Endothelial cell of umbilical vein (primary cell): ENCODE measurements around the gene TMEM186. TPM values are rescaled to one million over a fixed set of nuclear protein-coding genes. Genes with fewer than 3 reads are reported as not detected.

Experiments
- BruUV-seq: library from RNA; stranded (reverse); fragments of 400-500 nt; replicated peaks from 2 replicates; lab custom pipeline; 2021; lab: Mats Ljungman, UMichigan
- CTCF ChIA-PET: fragments of 300-600, 350-600 bp; sonication (Branson Sonifier 250); formaldehyde crosslinking; loops from one replicate; lab custom pipeline; 2021; ENCODE audit warnings: antibody characterized with exemption, inconsistent platforms; lab: Charles Lee
- POLR2A ChIA-PET: fragments of 300-600, 350-600 bp; sonication (Branson Sonifier 250); formaldehyde crosslinking; loops from one replicate; lab custom pipeline; 2021; ENCODE audit warnings: antibody characterized with exemption, inconsistent platforms; lab: Charles Lee
- DNase-seq: peaks from one replicate; pipeline ENCODE4 v3.0.0-alpha.2; 2011; ENCODE audit warnings: low read depth, low spot score
- FAIRE-seq: peaks from 2 replicates; lab custom pipeline; 2011; peaks lifted over from hg19 to GRCh38; lab: Jason Lieb, UNC
- H2AFZ ChIP-seq: 2 replicates; pipeline ENCODE4 v1.6.0; 2012; ENCODE audit warnings: low read depth, low read length, control low read depth, inconsistent platforms
- H3K27ac ChIP-seq: 2 replicates; pipeline ENCODE4 v1.5.1; 2011; ENCODE audit warnings: low read depth, mild to moderate bottlenecking, control low read depth, low read length, moderate library complexity; ENCODE audit not compliant: insufficient read depth
- H3K27me3 ChIP-seq, 2 experiments: 2 replicates each; pipeline versions ENCODE4 v1.6.0 to v1.6.1; 2011; ENCODE audit warnings: low read length in 2 of 2, mixed read lengths in 1 of 2; ENCODE audit not compliant: control insufficient read depth in 2 of 2, insufficient read depth in 2 of 2
- H3K36me3 ChIP-seq, 2 experiments: 2 replicates in 1 of 2; 3 replicates in 1 of 2; pipeline ENCODE4 v1.5.1; 2011; ENCODE audit warnings: low read length in 2 of 2, mild to moderate bottlenecking in 1 of 2, moderate library complexity in 1 of 2; ENCODE audit not compliant: control insufficient read depth in 2 of 2, insufficient read depth in 2 of 2; ENCODE audit errors: extremely low read depth in 1 of 2
- H3K4me1 ChIP-seq: 3 replicates; pipeline ENCODE4 v1.5.1; 2011; ENCODE audit warnings: mild to moderate bottlenecking, low read length; ENCODE audit not compliant: control insufficient read depth, insufficient read depth; ENCODE audit errors: extremely low read depth
- H3K4me2 ChIP-seq: 2 replicates; pipeline ENCODE4 v1.6.1; 2011; ENCODE audit warnings: low read length, control low read depth, mixed read lengths; ENCODE audit not compliant: insufficient read depth
- H3K4me3 ChIP-seq, 3 experiments: fragments of 200-600 bp in 1 of 3; sonication (generic), shearing (Covaris generic) in 1 of 3; replicated peaks in 1 of 3; 2 replicates each; pipeline ENCODE4 v1.5.1; 2011 to 2016; ENCODE audit warnings: control low read depth in 3 of 3, low read length in 3 of 3, mild to moderate bottlenecking in 2 of 3, inconsistent platforms in 1 of 3, low read depth in 1 of 3, moderate library complexity in 1 of 3; ENCODE audit not compliant: insufficient read depth in 1 of 3
- H3K79me2 ChIP-seq: 2 replicates; pipeline ENCODE4 v1.6.0; 2012; ENCODE audit warnings: low read length, inconsistent platforms; ENCODE audit not compliant: control insufficient read depth, insufficient read depth
- H3K9ac ChIP-seq: replicated peaks from 2 replicates; pipeline ENCODE3; 2011; ENCODE audit warnings: low read length, control low read depth; ENCODE audit not compliant: insufficient read depth; ENCODE audit errors: extremely low read depth
- H3K9me1 ChIP-seq: replicated peaks from 3 replicates; pipeline ENCODE4 v1.6.0; 2011; ENCODE audit warnings: mild to moderate bottlenecking, low read length; ENCODE audit not compliant: control insufficient read depth, insufficient read depth; ENCODE audit errors: extremely low read depth
- H3K9me3 ChIP-seq: replicated peaks from 2 replicates; pipeline ENCODE4 v1.5.1; 2012; ENCODE audit warnings: low read length, inconsistent platforms; ENCODE audit not compliant: control insufficient read depth, insufficient read depth
- H4K20me1 ChIP-seq: replicated peaks from 2 replicates; pipeline ENCODE3; 2011; ENCODE audit warnings: mild to moderate bottlenecking, low read length; ENCODE audit not compliant: control insufficient read depth, insufficient read depth; ENCODE audit errors: extremely low read depth
- CTCF ChIP-seq, 2 donors: IDR thresholded peaks; 1 replicate in 1 of 2; 2 replicates in 1 of 2; pipeline ENCODE4 v1.5.1; 2011; ENCODE audit warnings: low read length in 2 of 2, mild to moderate bottlenecking in 2 of 2, moderate library complexity in 2 of 2, control low read depth in 1 of 2, inconsistent platforms in 1 of 2, low read depth in 1 of 2; ENCODE audit not compliant: insufficient read depth in 1 of 2; ENCODE audit errors: extremely low read depth in 1 of 2
- EZH2 ChIP-seq: IDR thresholded peaks from 2 replicates; pipeline ENCODE4 v1.6.1; 2012; ENCODE audit warnings: borderline replicate concordance, low read depth, mild to moderate bottlenecking, moderate library complexity, low read length, inconsistent platforms; ENCODE audit not compliant: severe bottlenecking
- FOS ChIP-seq: IDR thresholded peaks from 2 replicates; pipeline ENCODE4 v1.6.1; 2011; ENCODE audit warnings: mild to moderate bottlenecking, low read length, moderate library complexity, borderline replicate concordance; ENCODE audit not compliant: insufficient read depth
- GATA2 ChIP-seq: IDR thresholded peaks from 2 replicates; pipeline ENCODE4 v1.7.0; 2011; ENCODE audit warnings: low read depth, mild to moderate bottlenecking, moderate library complexity, mixed read lengths, low read length; ENCODE audit not compliant: insufficient read length, insufficient read depth
- JUN ChIP-seq: IDR thresholded peaks from 2 replicates; pipeline ENCODE4 v1.6.1; 2011; ENCODE audit warnings: borderline replicate concordance, low read depth; ENCODE audit not compliant: insufficient read length, insufficient read depth
- MAX ChIP-seq: IDR thresholded peaks from 2 replicates; pipeline ENCODE4 v1.6.1; 2011; ENCODE audit not compliant: insufficient read depth, insufficient read length
- MYC ChIP-seq: IDR thresholded peaks from one replicate; pipeline ENCODE4 v1.6.1; 2011; ENCODE audit warnings: mild to moderate bottlenecking, low read depth, low read length
- POLR2A ChIP-seq: IDR thresholded peaks from 2 replicates; pipeline ENCODE4 v1.6.1; 2012; ENCODE audit warnings: low read depth, mild to moderate bottlenecking, control low read depth, low read length
- POLR2AphosphoS5 ChIP-seq: IDR thresholded peaks from 2 replicates; pipeline ENCODE4 v1.6.1; 2012; ENCODE audit warnings: low read depth, mild to moderate bottlenecking, control low read depth, low read length, moderate library complexity; ENCODE audit not compliant: insufficient read depth
- dilution Hi-C: fragments of 300-500 bp; cut with MboI; formaldehyde crosslinking; loops from one replicate; pipeline ENCODE4 v1.15.0; 2019; ENCODE audit warnings: low sequenced_read_pairs; ENCODE audit not compliant: extremely low pct_ligation_motif_present
- intact Hi-C: fragments of 100-400 bp; cut with micrococcal nuclease; formaldehyde crosslinking; loops from one replicate; pipeline ENCODE4 v1.10.0; 2022
- polyA plus RNA-seq, 4 experiments: library from polyadenylated mRNA; depleted of rRNA in 3 of 4; stranded (reverse) in 3 of 4; unstranded in 1 of 4; fragments of >200 nt; gene quantifications; 2 replicates each; pipeline versions ENCODE4 v1.2.1 to v1.2.3, GENCODE V29; 2011 to 2012; ENCODE audit warnings: missing spikeins in 1 of 4
- total RNA-seq: library from RNA; stranded (reverse); gene quantifications from 2 replicates; pipeline ENCODE4 v1.2.3, GENCODE V29; 2021

The TMEM186 gene
- total and polyA plus RNA-seq, 2 donors (not counting 3 experiments of a cell fraction or from before 2014, with no cell fraction given) = 8.0 to 9.6 TPM

GRCh38 chr16:8760021-8760420 lies 37.4 kb downstream of the TMEM186 start:
- no peak for FAIRE-seq
- H3K9me3 ChIP-seq = no peaks in the 10 kb centered on the region
- ChIA-PET CTCF (no interaction called here), POLR2A (no interaction called here)
- dilution Hi-C loops (no loop called here), intact Hi-C loops (no loop called here)
- no peaks in the 10 kb centered on the region for H3K79me2 ChIP-seq
- no peak for DNase-seq
- TF ChIP-seq MAX = no peak
- TF ChIP-seq FOS = no peak
- no peak for TF ChIP-seq EZH2
- H3K27ac ChIP-seq = no peak overlapping the region
- no peaks in the 10 kb centered on the region for H3K36me3 ChIP-seq
- H3K9me1 ChIP-seq = no peaks in the 10 kb centered on the region
- H3K4me1 ChIP-seq = no peaks in the 10 kb centered on the region
- H3K9ac ChIP-seq = no peak overlapping the region
- H2AFZ ChIP-seq = no peak overlapping the region
- no peak overlapping the region for H3K4me3 ChIP-seq
- no peaks in the 10 kb centered on the region for H4K20me1 ChIP-seq
- no TSS peak for BruUV-seq
- H3K27me3 ChIP-seq = no peaks in the 10 kb centered on the region
- no peak overlapping the region for H3K4me2 ChIP-seq

GRCh38 chr16:8758022-8758421 lies 39.4 kb downstream of the TMEM186 start:
- intact Hi-C loops (no loop called here), dilution Hi-C loops (no loop called here)
- no peaks in the 10 kb centered on the region for H3K9me3 ChIP-seq
- no peaks in the 10 kb centered on the region for H4K20me1 ChIP-seq
- no peaks in the 10 kb centered on the region for H3K9me1 ChIP-seq
- no TSS peak for BruUV-seq
- H3K4me3 ChIP-seq = no peak overlapping the region
- H3K36me3 ChIP-seq = no peaks in the 10 kb centered on the region
- H3K27me3 ChIP-seq = no peaks in the 10 kb centered on the region
- no peak overlapping the region for H3K27ac ChIP-seq
- ChIA-PET CTCF (no interaction called here), POLR2A (no interaction called here)
- no peaks in the 10 kb centered on the region for H3K79me2 ChIP-seq
- TF ChIP-seq FOS (no peak), EZH2 (no peak), POLR2AphosphoS5 (no peak), MYC (no peak), CTCF (IDR thresholded peaks at IDR 0.05; ENCODE audit: extremely low read depth in 1 of 2, insufficient read depth in 1 of 2, low read depth in 1 of 2, low read length in 2 of 2) (no peak), MAX (no peak), POLR2A (no peak), JUN (no peak), GATA2 (no peak)
- no peak for DNase-seq
- H3K4me1 ChIP-seq = no peaks in the 10 kb centered on the region
- no peak overlapping the region for H3K4me2 ChIP-seq
- H2AFZ ChIP-seq = no peak overlapping the region
- H3K9ac ChIP-seq = no peak overlapping the region
- no peak for FAIRE-seq
